SK-N-SH treated with all-trans-retinoic acid at 6 μM for 48 hours (cell line): Measurements from ENCODE around the gene C14orf93.
"Not testable (repeated sequence)": the region's sequence is repeated elsewhere in the genome, so short reads cannot be mapped to it uniquely, and the experiment has no call there.

Experiments
- ATAC-seq: fragments of 200-7000 bp; cut with Tn5 transposase; 3 replicates; pipeline ENCODE4 v1.9.1; 2020; ENCODE audit warnings: mild to moderate bottlenecking, moderate library complexity
- ARNTL ChIP-seq: fragments of 450-650 bp; formaldehyde crosslinking; IDR thresholded peaks from 2 replicates; pipeline ENCODE4 v1.5.0; 2020; ENCODE audit warnings: low read depth, mild to moderate bottlenecking, moderate library complexity, borderline replicate concordance
- BACH2 ChIP-seq: fragments of 250-450 bp; sonication (Bioruptor Pico); IDR thresholded peaks from 2 replicates; pipeline ENCODE4 v1.9.0; 2021; ENCODE audit warnings: mild to moderate bottlenecking, borderline replicate concordance
- CSDC2 ChIP-seq: fragments of 250-450 bp; sonication (Bioruptor Pico); IDR thresholded peaks from 2 replicates; pipeline ENCODE4 v1.5.0; 2020; ENCODE audit warnings: mild to moderate bottlenecking, moderate library complexity
- ESRRG ChIP-seq: fragments of 250-450 bp; sonication (Bioruptor Pico); IDR thresholded peaks from 2 replicates; pipeline ENCODE4 v1.6.1; 2021; ENCODE audit warnings: mild to moderate bottlenecking
- GLIS3 ChIP-seq: fragments of 250-450 bp; sonication (Bioruptor Pico); IDR thresholded peaks from 2 replicates; pipeline ENCODE4 v1.5.0; 2020; ENCODE audit warnings: mild to moderate bottlenecking, moderate library complexity
- ISL1 ChIP-seq: fragments of 250-450 bp; sonication (Bioruptor Pico); IDR thresholded peaks from 2 replicates; pipeline ENCODE4 v2.1.2; 2022; ENCODE audit warnings: mild to moderate bottlenecking, moderate library complexity
- OSR1 ChIP-seq: fragments of 250-450 bp; sonication (Bioruptor Pico); IDR thresholded peaks from 2 replicates; pipeline ENCODE4 v1.8.0; 2022; ENCODE audit warnings: moderate library complexity, mild to moderate bottlenecking, inconsistent platforms
- PPARA ChIP-seq: fragments of 250-450 bp; sonication (Bioruptor Pico); IDR thresholded peaks from 2 replicates; pipeline ENCODE4 v1.5.0; 2020; ENCODE audit warnings: mild to moderate bottlenecking, borderline replicate concordance
- RARB ChIP-seq: fragments of 250-450 bp; sonication (Bioruptor Pico); IDR thresholded peaks from 2 replicates; pipeline ENCODE4 v1.8.0; 2021; ENCODE audit warnings: mild to moderate bottlenecking, moderate library complexity
- SNAI2 ChIP-seq: fragments of 250-450 bp; sonication (Bioruptor Pico); IDR thresholded peaks from 2 replicates; pipeline ENCODE4 v1.5.0; 2020; ENCODE audit warnings: mild to moderate bottlenecking, moderate library complexity
- TCF4 ChIP-seq: fragments of 250-450 bp; sonication (Bioruptor Pico); IDR thresholded peaks from 2 replicates; pipeline ENCODE4 v1.8.0; 2021; ENCODE audit warnings: mild to moderate bottlenecking, moderate library complexity, borderline replicate concordance
- TOX ChIP-seq: fragments of 250-450 bp; sonication (Bioruptor Pico); IDR thresholded peaks from 2 replicates; pipeline ENCODE4 v1.8.0; 2021; ENCODE audit warnings: mild to moderate bottlenecking, moderate library complexity, borderline replicate concordance
- ZC3H10 ChIP-seq: fragments of 250-450 bp; sonication (Bioruptor Pico); IDR thresholded peaks from 2 replicates; pipeline ENCODE4 v1.5.1; 2021; ENCODE audit warnings: mild to moderate bottlenecking, moderate library complexity
- ZFP3 ChIP-seq: fragments of 250-450 bp; sonication (Bioruptor Pico); IDR thresholded peaks from 2 replicates; pipeline ENCODE4 v1.5.0; 2020; ENCODE audit warnings: mild to moderate bottlenecking, moderate library complexity
- ZFP30 ChIP-seq: fragments of 450-650 bp; formaldehyde crosslinking; IDR thresholded peaks from 2 replicates; pipeline ENCODE4 v1.5.0; 2022; ENCODE audit warnings: mild to moderate bottlenecking, moderate library complexity
- ZNF565 ChIP-seq: fragments of 450-650 bp; formaldehyde crosslinking; conservative IDR thresholded peaks from 2 replicates; pipeline ENCODE4 v1.5.0; 2020; ENCODE audit warnings: low read depth, mild to moderate bottlenecking, moderate library complexity
- ZNF70 ChIP-seq: fragments of 450-650 bp; formaldehyde crosslinking; IDR thresholded peaks from 2 replicates; pipeline ENCODE4 v1.5.0; 2020; ENCODE audit warnings: mild to moderate bottlenecking, moderate library complexity
- ZNF8 ChIP-seq: fragments of 450-650 bp; formaldehyde crosslinking; IDR thresholded peaks from 2 replicates; pipeline ENCODE4 v1.5.0; 2020; ENCODE audit warnings: mild to moderate bottlenecking, moderate library complexity
- TF ChIP-seq, protein P1 (sequence below): fragments of 250-450 bp; sonication (Bioruptor Pico); IDR thresholded peaks from 2 replicates; pipeline ENCODE4 v1.5.1; 2021; ENCODE audit warnings: mild to moderate bottlenecking, moderate library complexity
- TF ChIP-seq, protein P2 (sequence below): fragments of 250-450 bp; sonication (Bioruptor Pico); IDR thresholded peaks from 2 replicates; pipeline ENCODE4 v1.5.1; 2020; ENCODE audit warnings: low read depth, mild to moderate bottlenecking, moderate library complexity
- TF ChIP-seq, protein P3 (sequence below): fragments of 250-450 bp; sonication (Bioruptor Pico); IDR thresholded peaks from 2 replicates; pipeline ENCODE4 v1.8.0; 2021; ENCODE audit warnings: low read depth, mild to moderate bottlenecking, moderate library complexity, borderline replicate concordance
- TF ChIP-seq, protein P4 (sequence below): fragments of 250-450 bp; sonication (Bioruptor Pico); IDR thresholded peaks from 2 replicates; pipeline ENCODE4 v1.5.0; 2020; ENCODE audit warnings: mild to moderate bottlenecking, moderate library complexity
- TF ChIP-seq, protein P5 (sequence below): fragments of 250-450 bp; sonication (Bioruptor Pico); IDR thresholded peaks from 2 replicates; pipeline ENCODE4 v1.8.0; 2020; ENCODE audit warnings: mild to moderate bottlenecking, moderate library complexity, borderline replicate concordance

The C14orf93 gene

DNA sequence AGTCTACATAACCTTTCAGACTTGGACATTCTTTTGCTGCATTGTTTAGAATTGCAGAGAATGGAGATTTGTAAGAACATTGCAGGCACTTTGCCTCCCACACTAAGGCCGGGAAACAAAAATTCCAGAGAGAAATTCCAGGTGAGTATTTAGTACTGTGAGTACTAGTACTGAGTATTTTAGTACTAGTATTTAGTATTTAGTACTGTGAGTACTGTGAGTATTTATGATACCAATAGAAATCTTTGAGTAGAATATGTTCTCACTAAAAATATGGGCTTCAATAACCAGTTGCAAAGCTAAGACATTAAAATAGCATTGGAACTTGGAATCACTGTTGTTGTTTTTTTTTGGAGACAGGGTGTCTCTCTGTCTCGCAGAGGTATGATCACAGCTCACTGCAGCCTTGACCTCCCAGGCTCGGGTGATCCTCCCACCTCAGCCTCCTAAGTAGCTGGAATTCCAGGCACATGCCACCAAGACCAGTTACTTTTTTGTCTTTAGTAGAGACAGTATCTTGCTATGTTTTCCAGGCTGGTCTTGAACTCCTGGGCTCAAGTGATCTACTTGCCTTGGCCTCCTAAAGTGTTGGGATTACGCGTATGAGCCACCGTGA, 47.8 kb downstream of the C14orf93 start:
- no peak for ATAC-seq

DNA sequence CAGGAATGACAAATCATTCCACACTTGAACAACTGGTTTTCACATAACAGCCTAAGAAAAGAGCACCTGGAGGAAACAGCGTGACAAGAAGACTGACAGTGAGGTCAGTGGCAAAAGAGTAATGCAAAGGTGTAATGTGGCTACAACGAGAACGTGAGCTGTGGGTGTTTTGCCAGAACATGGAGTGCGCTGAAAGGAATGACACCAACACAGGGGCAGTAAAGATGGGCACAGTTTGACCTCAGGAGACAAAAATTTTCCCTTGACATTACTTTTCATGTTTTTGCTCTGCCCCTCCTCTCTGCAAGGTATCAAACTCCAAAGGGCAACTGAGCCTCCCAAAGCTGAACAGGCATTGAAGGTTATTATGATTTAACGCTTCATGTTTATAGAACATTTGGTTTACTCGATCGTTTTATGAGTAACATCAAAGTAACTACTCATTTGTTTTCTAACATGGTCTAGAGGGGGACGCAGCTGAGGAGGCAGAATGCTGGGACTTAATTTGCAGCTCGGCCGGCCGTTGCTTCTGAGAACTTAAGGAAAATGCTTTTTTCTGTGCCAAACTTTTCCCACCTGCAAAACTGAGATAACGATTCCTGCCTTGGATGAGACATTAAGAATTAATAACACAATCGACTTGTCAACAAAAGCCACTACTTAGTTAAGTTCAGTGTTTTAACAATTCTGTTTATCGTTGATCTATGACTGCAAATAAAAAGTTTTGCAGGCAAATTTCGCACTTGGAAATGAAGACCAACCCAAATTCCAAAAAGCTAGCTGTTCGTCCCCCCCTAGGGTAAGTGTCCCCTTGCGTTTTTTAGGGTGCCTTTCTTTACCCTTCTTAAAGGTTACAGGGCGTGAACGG, 54.0 kb downstream of the C14orf93 start:
- ATAC-seq, result no peak
- no peak for TF ChIP-seq GLIS3 (CRISPR knock-in tag)
- no peak for TF ChIP-seq OSR1 (CRISPR knock-in tag)
- TF ChIP-seq, protein P1, sequence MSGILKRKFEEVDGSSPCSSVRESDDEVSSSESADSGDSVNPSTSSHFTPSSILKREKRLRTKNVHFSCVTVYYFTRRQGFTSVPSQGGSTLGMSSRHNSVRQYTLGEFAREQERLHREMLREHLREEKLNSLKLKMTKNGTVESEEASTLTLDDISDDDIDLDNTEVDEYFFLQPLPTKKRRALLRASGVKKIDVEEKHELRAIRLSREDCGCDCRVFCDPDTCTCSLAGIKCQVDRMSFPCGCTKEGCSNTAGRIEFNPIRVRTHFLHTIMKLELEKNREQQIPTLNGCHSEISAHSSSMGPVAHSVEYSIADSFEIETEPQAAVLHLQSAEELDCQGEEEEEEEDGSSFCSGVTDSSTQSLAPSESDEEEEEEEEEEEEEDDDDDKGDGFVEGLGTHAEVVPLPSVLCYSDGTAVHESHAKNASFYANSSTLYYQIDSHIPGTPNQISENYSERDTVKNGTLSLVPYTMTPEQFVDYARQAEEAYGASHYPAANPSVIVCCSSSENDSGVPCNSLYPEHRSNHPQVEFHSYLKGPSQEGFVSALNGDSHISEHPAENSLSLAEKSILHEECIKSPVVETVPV (CRISPR knock-in tag), result no peak
- no peak for TF ChIP-seq ISL1
- TF ChIP-seq TCF4 (CRISPR knock-in tag), result no peak
- TF ChIP-seq TOX (CRISPR knock-in tag), result no peak
- no peak for TF ChIP-seq SNAI2 (CRISPR knock-in tag)
- TF ChIP-seq CSDC2 (CRISPR knock-in tag), result no peak
- TF ChIP-seq ZNF70 (CRISPR knock-in tag), result no peak
- TF ChIP-seq BACH2 (CRISPR knock-in tag), result no peak
- no peak for TF ChIP-seq PPARA (CRISPR knock-in tag)
- no peak for TF ChIP-seq ZFP30 (CRISPR knock-in tag)

More for the DNA sequence above, 47.8 kb downstream of the C14orf93 start:
- TF ChIP-seq, protein P2, sequence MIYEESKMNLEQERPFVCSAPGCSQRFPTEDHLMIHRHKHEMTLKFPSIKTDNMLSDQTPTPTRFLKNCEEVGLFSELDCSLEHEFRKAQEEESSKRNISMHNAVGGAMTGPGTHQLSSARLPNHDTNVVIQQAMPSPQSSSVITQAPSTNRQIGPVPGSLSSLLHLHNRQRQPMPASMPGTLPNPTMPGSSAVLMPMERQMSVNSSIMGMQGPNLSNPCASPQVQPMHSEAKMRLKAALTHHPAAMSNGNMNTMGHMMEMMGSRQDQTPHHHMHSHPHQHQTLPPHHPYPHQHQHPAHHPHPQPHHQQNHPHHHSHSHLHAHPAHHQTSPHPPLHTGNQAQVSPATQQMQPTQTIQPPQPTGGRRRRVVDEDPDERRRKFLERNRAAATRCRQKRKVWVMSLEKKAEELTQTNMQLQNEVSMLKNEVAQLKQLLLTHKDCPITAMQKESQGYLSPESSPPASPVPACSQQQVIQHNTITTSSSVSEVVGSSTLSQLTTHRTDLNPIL (CRISPR knock-in tag), result no peak
- TF ChIP-seq BACH2 (CRISPR knock-in tag) (no peak), ZNF565 (CRISPR knock-in tag) (no peak), ZFP30 (CRISPR knock-in tag) (no peak), ZNF8 (no peak), ISL1 (no peak), GLIS3 (CRISPR knock-in tag) (no peak)
- TF ChIP-seq, protein P3, sequence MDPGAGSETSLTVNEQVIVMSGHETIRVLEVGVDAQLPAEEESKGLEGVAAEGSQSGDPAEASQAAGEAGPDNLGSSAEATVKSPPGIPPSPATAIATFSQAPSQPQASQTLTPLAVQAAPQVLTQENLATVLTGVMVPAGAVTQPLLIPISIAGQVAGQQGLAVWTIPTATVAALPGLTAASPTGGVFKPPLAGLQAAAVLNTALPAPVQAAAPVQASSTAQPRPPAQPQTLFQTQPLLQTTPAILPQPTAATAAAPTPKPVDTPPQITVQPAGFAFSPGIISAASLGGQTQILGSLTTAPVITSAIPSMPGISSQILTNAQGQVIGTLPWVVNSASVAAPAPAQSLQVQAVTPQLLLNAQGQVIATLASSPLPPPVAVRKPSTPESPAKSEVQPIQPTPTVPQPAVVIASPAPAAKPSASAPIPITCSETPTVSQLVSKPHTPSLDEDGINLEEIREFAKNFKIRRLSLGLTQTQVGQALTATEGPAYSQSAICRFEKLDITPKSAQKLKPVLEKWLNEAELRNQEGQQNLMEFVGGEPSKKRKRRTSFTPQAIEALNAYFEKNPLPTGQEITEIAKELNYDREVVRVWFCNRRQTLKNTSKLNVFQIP (CRISPR knock-in tag), result no peak
- TF ChIP-seq, protein P1 (CRISPR knock-in tag), result no peak

DNA sequence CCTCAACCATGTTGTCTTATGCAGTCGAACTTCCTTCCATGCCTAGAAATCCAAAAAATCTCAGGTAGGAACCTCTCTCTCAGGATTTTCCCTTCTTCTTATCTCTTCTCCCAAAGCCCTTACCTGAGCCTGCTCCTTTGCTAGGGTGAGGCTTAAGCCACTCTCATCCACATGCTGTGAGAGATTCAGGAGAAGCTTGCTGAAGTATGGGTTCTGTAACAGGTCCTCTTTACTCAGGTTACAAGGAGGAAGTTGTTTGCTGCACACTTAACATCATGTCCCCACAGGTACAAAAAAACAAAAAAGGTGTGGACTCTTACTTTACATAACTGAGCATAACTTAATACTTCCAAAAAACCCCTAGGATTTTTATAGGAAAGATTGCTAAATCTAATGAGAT, 57.5 kb downstream of the C14orf93 start:
- TF ChIP-seq GLIS3 (CRISPR knock-in tag) (no peak), CSDC2 (CRISPR knock-in tag) (no peak), SNAI2 (CRISPR knock-in tag) (no peak), RARB (CRISPR knock-in tag) (no peak), ZFP3 (CRISPR knock-in tag) (no peak), ESRRG (CRISPR knock-in tag) (no peak), TCF4 (CRISPR knock-in tag) (no peak), OSR1 (CRISPR knock-in tag) (no peak), PPARA (CRISPR knock-in tag) (no peak), ZC3H10 (CRISPR knock-in tag) (no peak), ZFP30 (CRISPR knock-in tag) (no peak), ZNF70 (CRISPR knock-in tag) (no peak), ZNF8 (no peak), ZNF565 (CRISPR knock-in tag) (no peak), ARNTL (CRISPR knock-in tag) (no peak)
- TF ChIP-seq, protein P4, sequence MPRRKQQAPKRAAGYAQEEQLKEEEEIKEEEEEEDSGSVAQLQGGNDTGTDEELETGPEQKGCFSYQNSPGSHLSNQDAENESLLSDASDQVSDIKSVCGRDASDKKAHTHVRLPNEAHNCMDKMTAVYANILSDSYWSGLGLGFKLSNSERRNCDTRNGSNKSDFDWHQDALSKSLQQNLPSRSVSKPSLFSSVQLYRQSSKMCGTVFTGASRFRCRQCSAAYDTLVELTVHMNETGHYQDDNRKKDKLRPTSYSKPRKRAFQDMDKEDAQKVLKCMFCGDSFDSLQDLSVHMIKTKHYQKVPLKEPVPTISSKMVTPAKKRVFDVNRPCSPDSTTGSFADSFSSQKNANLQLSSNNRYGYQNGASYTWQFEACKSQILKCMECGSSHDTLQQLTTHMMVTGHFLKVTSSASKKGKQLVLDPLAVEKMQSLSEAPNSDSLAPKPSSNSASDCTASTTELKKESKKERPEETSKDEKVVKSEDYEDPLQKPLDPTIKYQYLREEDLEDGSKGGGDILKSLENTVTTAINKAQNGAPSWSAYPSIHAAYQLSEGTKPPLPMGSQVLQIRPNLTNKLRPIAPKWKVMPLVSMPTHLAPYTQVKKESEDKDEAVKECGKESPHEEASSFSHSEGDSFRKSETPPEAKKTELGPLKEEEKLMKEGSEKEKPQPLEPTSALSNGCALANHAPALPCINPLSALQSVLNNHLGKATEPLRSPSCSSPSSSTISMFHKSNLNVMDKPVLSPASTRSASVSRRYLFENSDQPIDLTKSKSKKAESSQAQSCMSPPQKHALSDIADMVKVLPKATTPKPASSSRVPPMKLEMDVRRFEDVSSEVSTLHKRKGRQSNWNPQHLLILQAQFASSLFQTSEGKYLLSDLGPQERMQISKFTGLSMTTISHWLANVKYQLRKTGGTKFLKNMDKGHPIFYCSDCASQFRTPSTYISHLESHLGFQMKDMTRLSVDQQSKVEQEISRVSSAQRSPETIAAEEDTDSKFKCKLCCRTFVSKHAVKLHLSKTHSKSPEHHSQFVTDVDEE, result no peak
- TF ChIP-seq, protein P5, sequence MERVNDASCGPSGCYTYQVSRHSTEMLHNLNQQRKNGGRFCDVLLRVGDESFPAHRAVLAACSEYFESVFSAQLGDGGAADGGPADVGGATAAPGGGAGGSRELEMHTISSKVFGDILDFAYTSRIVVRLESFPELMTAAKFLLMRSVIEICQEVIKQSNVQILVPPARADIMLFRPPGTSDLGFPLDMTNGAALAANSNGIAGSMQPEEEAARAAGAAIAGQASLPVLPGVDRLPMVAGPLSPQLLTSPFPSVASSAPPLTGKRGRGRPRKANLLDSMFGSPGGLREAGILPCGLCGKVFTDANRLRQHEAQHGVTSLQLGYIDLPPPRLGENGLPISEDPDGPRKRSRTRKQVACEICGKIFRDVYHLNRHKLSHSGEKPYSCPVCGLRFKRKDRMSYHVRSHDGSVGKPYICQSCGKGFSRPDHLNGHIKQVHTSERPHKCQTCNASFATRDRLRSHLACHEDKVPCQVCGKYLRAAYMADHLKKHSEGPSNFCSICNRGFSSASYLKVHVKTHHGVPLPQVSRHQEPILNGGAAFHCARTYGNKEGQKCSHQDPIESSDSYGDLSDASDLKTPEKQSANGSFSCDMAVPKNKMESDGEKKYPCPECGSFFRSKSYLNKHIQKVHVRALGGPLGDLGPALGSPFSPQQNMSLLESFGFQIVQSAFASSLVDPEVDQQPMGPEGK (CRISPR knock-in tag), result no peak
- TF ChIP-seq, protein P2 (CRISPR knock-in tag), result no peak
- no peak for ATAC-seq

DNA sequence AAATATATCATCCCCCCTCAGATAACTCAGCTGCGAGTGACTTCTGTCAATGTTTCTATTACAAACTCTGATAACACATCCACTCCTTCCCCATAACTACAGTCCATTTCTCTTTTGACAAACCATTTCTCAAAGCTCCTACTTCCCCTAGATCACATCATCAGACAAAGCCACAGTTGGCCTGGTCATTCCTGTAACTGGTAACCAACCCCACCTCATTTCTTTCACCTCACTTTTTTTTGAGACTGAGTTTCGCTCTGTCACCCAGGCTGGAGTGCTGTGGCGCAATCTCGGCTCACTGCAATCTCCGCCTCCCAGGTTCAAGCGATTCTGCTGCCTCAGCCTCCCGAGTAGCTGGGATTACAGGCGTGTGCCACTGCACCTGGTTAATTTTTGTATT, 58.1 kb downstream of the C14orf93 start:
- not testable (repeated sequence) for ATAC-seq
